SK-N-MC (cell line): ENCODE measurements around the gene SLC7A1.

Experiments used
- EZH2 ChIP-seq: fragments of 200-600 bp; sonication (generic); IDR thresholded peaks from one replicate; pipeline ENCODE4 v1.6.1; 2017; ENCODE audit warnings: antibody characterized with exemption
- FOXP2 ChIP-seq: optimal IDR thresholded peaks from 2 replicates; pipeline ENCODE3; 2011; ENCODE audit warnings: mild to moderate bottlenecking, moderate library complexity; ENCODE audit not compliant: insufficient read depth; ENCODE audit errors: extremely low read length, control extremely low read depth
- POLR2AphosphoS5 ChIP-seq: IDR thresholded peaks from 2 replicates; pipeline ENCODE4 v1.6.1; 2012; ENCODE audit warnings: mild to moderate bottlenecking, low read depth, low read length, borderline replicate concordance

GRCh38 chr13:29561918-29562317 lies 33.6 kb downstream of the SLC7A1 start:
- TF ChIP-seq POLR2AphosphoS5 (no peak), EZH2 (no peak), FOXP2 (no peak)
